Breast epithelium (tissue), 4 donors: ENCODE measurements around the gene LGR5. TPM values are rescaled to one million over a fixed set of nuclear protein-coding genes. Genes with fewer than 3 reads are reported as not detected.

Source experiments
- DNase-seq, 2 donors: peaks; one replicate each; pipeline ENCODE4 v3.0.0-alpha.2; 2019; ENCODE audit warnings: low spot score in 2 of 2
- H3K27ac ChIP-seq, 2 donors: fragments of 200-600 bp; sonication (generic) in 1 of 2; one replicate each; pipeline ENCODE4 v1.5.1; 2016 to 2019; ENCODE audit warnings: mild to moderate bottlenecking in 1 of 2
- H3K27me3 ChIP-seq, 2 donors: fragments of 200-600 bp; sonication (generic) in 1 of 2; one replicate each; pipeline versions ENCODE4 v1.5.1 to v1.6.0; 2017 to 2019; ENCODE audit warnings: control low read depth in 1 of 2, mild to moderate bottlenecking in 1 of 2
- H3K36me3 ChIP-seq: fragments of 200-600 bp; one replicate; pipeline ENCODE4 v1.5.1; 2019
- H3K4me1 ChIP-seq, 2 donors: fragments of 200-600 bp; sonication (generic); one replicate each; pipeline ENCODE4 v1.5.1; 2016 to 2019; ENCODE audit warnings: control low read depth in 1 of 2
- H3K4me3 ChIP-seq, 3 donors: fragments of 200-600 bp; sonication (generic); 1 replicate in 2 of 3; 2 replicates in 1 of 3; pipeline ENCODE4 v1.5.1; 2016 to 2019; ENCODE audit warnings: mild to moderate bottlenecking in 3 of 3, moderate library complexity in 2 of 3
- H3K9me3 ChIP-seq, 2 donors: fragments of 200-600 bp; sonication (generic) in 1 of 2; one replicate each; pipeline ENCODE4 v1.5.1; 2016 to 2019; ENCODE audit warnings: control low read depth in 1 of 2
- POLR2A ChIP-seq: fragments of 450-650 bp; IDR thresholded peaks from one replicate; pipeline ENCODE4 v1.6.1; 2016; ENCODE audit warnings: antibody characterized with exemption, mild to moderate bottlenecking, moderate library complexity
- POLR2AphosphoS5 ChIP-seq, 3 donors: sonication (generic); formaldehyde crosslinking; IDR thresholded peaks; one replicate each; pipeline ENCODE4 v1.6.1; 2017; ENCODE audit warnings: antibody characterized with exemption in 3 of 3
- intact Hi-C: fragments of 100-400 bp; cut with DNase I; formaldehyde crosslinking; loops from one replicate; pipeline ENCODE4 v1.15.1; 2023; ENCODE audit warnings: low total_unique reads
- total RNA-seq, 3 donors: library from RNA; depleted of rRNA; stranded (reverse); fragments of >200 nt; gene quantifications; one replicate each; pipeline ENCODE4 v1.1.0, GENCODE V29; 2016
- TF ChIP-seq, protein P1 (sequence below), 3 donors: fragments of 450-650 bp; IDR thresholded peaks; one replicate each; pipeline ENCODE4 v1.5.1; 2016 to 2017; ENCODE audit warnings: antibody characterized with exemption in 3 of 3, mild to moderate bottlenecking in 3 of 3, moderate library complexity in 3 of 3

Gene LGR5
- total RNA-seq, 3 donors from 2014 or later = 0.15 to 0.80 (median 0.66) TPM

DNA sequence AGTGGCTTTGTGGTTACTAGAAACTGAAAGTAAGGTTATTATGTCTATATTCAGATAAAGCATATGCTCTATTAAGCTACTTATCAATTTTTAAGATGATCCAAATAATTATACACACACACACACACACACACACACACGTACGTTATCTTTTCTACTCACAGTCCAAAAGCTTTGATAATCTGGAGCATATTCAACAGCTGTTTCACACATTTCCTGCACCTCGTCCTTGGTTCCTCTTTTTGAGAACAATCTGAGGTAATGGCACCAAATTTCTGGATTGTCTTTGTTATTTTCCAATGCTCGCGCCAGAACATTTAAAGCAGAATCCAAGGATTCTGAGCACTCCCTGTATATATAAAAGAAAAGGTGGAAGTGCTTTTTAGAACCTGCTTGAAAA is 186.5 kb downstream of the LGR5 start:
- no peak for DNase-seq
- no peaks in the 10 kb centered on the region for H3K36me3 ChIP-seq
- H3K27me3 ChIP-seq = no peaks in the 10 kb centered on the region
- H3K9me3 ChIP-seq = no peaks in the 10 kb centered on the region
- intact Hi-C loops = no loop called here
- TF ChIP-seq POLR2A (no peak), POLR2AphosphoS5 (IDR thresholded peaks at IDR 0.05) (no peak)
- TF ChIP-seq, protein P1, sequence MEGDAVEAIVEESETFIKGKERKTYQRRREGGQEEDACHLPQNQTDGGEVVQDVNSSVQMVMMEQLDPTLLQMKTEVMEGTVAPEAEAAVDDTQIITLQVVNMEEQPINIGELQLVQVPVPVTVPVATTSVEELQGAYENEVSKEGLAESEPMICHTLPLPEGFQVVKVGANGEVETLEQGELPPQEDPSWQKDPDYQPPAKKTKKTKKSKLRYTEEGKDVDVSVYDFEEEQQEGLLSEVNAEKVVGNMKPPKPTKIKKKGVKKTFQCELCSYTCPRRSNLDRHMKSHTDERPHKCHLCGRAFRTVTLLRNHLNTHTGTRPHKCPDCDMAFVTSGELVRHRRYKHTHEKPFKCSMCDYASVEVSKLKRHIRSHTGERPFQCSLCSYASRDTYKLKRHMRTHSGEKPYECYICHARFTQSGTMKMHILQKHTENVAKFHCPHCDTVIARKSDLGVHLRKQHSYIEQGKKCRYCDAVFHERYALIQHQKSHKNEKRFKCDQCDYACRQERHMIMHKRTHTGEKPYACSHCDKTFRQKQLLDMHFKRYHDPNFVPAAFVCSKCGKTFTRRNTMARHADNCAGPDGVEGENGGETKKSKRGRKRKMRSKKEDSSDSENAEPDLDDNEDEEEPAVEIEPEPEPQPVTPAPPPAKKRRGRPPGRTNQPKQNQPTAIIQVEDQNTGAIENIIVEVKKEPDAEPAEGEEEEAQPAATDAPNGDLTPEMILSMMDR (IDR thresholded peaks at IDR 0.05) = no peak
- H3K4me1 ChIP-seq = no peaks in the 10 kb centered on the region
- no peak overlapping the region for H3K27ac ChIP-seq
- H3K4me3 ChIP-seq = no peak overlapping the region

DNA sequence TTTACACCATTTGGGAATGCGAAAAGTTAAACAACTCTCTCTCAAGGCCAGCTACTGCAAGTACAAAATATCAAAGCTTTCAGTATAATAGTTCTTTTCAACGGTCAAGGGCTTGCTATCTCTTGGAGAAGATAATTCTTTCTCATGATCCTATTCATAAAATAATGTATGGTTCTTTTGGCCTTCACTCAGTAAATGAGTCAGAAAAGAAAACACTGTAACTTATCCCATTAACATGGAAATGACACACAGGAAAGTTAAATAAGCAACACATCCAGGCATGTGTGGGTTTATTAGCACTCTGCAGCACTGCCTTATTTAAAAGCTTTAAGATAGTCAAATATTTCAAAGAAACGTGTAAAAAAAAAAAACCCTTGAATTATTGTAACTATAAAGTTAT is 187.2 kb downstream of the LGR5 start:
- H3K27ac ChIP-seq = no peak overlapping the region
- TF ChIP-seq, protein P1 (IDR thresholded peaks at IDR 0.05) = no peak
- TF ChIP-seq POLR2A (no peak), POLR2AphosphoS5 (IDR thresholded peaks at IDR 0.05) (no peak)
- H3K9me3 ChIP-seq = no peaks in the 10 kb centered on the region
- no peaks in the 10 kb centered on the region for H3K4me1 ChIP-seq
- intact Hi-C loops = no loop called here
- H3K36me3 ChIP-seq = no peaks in the 10 kb centered on the region
- no peak overlapping the region for H3K4me3 ChIP-seq
- no peak for DNase-seq
- no peaks in the 10 kb centered on the region for H3K27me3 ChIP-seq

DNA sequence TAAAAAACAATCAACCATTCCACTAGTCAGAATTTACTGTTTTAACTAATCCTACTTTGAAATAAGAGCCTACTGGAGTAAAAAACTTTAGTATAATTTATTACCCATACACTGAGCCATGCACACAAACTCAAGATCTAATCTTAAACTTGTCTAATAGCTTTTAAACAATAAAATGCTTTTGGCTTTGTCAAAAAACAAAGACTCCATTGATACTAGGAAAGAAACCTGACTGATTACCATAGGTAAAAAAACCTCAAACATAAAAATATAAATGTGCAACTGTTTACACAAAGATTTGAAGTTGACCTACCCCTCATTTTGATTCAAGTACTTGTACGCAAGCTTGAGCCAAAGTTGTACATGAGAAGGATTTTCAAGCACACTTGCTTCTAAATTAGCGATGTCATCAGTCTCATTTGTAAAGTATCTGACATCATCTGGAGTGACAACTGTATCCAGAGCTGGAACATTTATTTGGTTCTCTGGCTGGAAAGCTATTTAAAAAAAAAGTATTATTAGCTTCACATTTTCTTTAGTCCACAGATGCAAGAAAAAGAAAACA is 187.9 kb downstream of the LGR5 start:
- Histone ChIP-seq H3K4me1 (no peaks in the 10 kb centered on the region), H3K36me3 (no peaks in the 10 kb centered on the region), H3K4me3 (no peak overlapping the region), H3K27ac (no peak overlapping the region), H3K9me3 (no peaks in the 10 kb centered on the region), H3K27me3 (no peaks in the 10 kb centered on the region)
- intact Hi-C loops = no loop called here
- no peak for DNase-seq
- TF ChIP-seq POLR2A = no peak
- TF ChIP-seq, protein P1 (IDR thresholded peaks at IDR 0.05) = no peak
- TF ChIP-seq POLR2AphosphoS5 (IDR thresholded peaks at IDR 0.05) = no peak

Other genes with a start within 250 kb of the LGR5 start
- 10 to 100 TPM; 79.2 to 92.9 (median 88.5) TPM for gene ZFC3H1, start 224.1 kb downstream of the LGR5 start, total RNA-seq
- gene THAP2, start 224.5 kb downstream of the LGR5 start, total RNA-seq = 1 to 10 TPM; 2.6 to 8.2 (median 2.6) TPM
- gene TMEM19, start 246.3 kb downstream of the LGR5 start, total RNA-seq = 10 to 100 TPM; 13.0 to 29.0 (median 13.4) TPM